Measurements from ENCODE around the gene ATP5PO.
"Not testable (repeated sequence)": the region's sequence is repeated elsewhere in the genome, so short reads cannot be mapped to it uniquely, and the experiment has no call there.

The ATP5PO gene

GRCh38 chr21:33872881-33873515, 42.6 kb downstream of the ATP5PO start:
- DNase-seq (ENCODE audit: low read depth in 4 of 4, low spot score in 1 of 4), result no peak

DNA sequence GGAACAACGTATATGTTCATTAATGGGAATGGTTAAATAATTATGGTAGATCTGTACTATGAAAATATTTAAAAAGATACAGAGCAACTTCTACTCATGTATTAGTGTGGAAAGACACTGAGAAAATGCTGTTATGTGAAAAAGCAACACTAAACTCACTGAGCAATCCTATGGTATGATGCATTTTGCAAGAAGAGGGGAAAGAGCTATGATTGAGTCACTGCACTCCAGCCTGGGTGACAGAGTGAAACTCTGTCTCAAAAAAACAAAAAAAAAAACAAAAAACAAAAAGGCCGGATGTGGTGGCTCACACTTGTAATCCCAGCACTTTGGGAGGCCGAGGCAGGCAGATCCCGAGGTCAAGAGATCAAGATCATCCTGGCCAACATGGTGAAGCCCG, 44.4 kb downstream of the ATP5PO start:
- no peak for DNase-seq (ENCODE audit: low read depth in 4 of 4, low spot score in 1 of 4)

GRCh38 chr21:33870768-33871167, 44.8 kb downstream of the ATP5PO start:
- no peak for DNase-seq (ENCODE audit: low read depth in 4 of 4, low spot score in 1 of 4)

DNA sequence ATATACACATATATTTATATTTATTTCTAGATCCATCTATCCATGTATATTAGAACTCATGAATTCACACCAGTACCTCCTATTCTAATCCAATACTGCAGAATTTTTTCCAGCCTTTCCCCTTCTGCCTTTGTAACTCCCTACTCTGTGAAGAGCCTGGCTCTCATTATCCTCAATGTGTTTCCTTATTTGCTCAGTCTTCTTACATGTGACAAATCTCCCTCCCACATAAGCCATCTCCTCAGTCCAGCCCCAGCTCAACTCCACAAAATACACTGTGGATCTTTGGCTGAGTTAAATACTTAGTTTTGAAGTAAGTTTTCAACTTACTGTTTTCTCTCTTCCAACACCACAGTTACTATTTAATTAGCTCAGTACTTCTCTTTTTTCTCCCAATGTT, 45.7 kb downstream of the ATP5PO start:
- DNase-seq (ENCODE audit: low read depth in 4 of 4, low spot score in 1 of 4), result no peak

DNA sequence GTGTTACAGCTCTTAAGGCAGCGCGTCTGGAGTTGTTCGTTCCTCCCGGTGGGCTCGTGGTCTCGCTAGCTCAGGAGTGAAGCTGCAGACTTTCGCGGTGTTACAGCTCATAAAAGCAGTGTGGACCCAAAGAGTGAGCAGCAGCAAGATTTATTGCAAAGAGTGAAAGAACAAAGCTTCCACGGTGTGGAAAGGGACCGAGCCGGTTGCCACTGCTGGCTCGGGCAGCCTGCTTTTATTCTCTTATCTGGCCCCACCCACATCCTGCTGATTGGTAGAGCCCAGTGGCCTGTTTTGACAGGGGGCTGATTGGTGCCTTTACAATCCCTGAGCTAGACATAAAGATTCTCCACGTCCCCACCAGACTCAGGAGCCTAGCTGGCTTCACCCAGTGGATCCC, 47.7 kb downstream of the ATP5PO start:
- not testable (repeated sequence) for DNase-seq (ENCODE audit: low read depth in 4 of 4, low spot score in 1 of 4)

DNA sequence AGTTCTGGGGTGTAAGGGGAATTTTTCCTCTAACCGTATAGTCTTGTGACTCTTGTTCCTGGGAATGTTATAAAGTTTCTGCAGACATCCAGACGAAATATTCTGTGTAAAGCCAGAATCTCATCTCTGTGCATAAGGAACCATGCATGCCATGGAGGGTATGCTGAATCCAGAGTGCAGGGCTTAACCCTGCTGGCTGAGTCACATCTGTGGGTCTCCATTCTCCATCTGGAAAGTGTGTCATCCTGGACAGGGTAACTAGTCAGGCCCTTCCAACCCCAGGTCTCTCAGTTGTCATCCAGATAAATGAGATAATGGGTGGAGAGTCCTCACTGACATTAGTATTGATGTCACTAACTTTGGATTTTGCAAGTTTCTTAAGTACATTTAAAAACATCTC, 48.8 kb downstream of the ATP5PO start:
- DNase-seq (ENCODE audit: low read depth in 4 of 4, low spot score in 1 of 4), result no peak

- no peak for DNase-seq (ENCODE audit: low read depth in 4 of 4, low spot score in 1 of 4)
Measured at GRCh38 chr21:33865996-33866575, 49.5 kb downstream of the ATP5PO start.

DNA sequence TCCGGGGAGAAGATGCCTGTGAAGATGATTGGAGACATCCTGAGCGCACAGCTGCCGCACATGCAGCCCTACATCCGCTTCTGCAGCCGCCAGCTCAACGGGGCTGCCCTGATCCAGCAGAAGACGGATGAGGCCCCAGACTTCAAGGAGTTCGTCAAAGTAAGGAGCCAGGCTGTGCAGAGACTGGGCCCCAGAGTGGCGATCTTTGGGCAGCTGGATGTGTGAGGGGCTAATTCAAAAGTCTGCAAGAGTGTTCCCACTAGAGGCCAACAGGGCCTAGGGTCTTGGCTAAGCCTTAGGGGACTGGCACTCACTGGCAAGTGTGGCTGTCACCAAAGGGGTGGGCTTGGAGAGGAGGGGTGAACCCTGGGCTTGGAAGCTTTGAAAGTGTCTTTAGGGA, 50.4 kb downstream of the ATP5PO start:
- DNase-seq (ENCODE audit: low read depth in 4 of 4, low spot score in 1 of 4), result no peak

DNA sequence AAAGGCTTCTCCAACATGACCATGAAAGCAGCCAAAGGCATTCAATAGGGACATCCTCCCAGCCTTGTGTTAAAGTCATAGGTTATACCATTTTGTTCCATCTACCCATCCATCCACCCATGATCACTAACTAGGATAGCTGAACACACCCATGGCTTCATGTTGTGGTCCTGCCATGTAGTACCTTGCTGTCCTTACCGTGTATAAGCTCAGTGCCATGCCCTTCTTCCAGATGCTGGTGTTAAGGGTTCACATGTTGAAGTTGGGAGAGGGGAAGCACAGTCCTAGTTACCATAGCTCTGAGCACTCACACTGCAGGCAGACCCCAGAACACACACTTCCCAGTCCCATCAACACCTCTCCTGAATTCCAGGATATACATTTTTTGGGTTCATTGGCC, 51.5 kb downstream of the ATP5PO start:
- no peak for DNase-seq (ENCODE audit: low read depth in 4 of 4, low spot score in 1 of 4)

GRCh38 chr21:33863191-33863590, 52.4 kb downstream of the ATP5PO start:
- not testable (repeated sequence) for DNase-seq (ENCODE audit: low read depth in 4 of 4, low spot score in 1 of 4)

- no peak for DNase-seq (ENCODE audit: low read depth in 4 of 4, low spot score in 1 of 4)
Measured at GRCh38 chr21:33861125-33861524, 54.5 kb downstream of the ATP5PO start.

GRCh38 chr21:33860332-33860879, 55.2 kb downstream of the ATP5PO start:
- DNase-seq (ENCODE audit: low read depth in 4 of 4, low spot score in 1 of 4), result no peak

- DNase-seq (ENCODE audit: low read depth in 4 of 4, low spot score in 1 of 4), result no peak
Measured at GRCh38 chr21:33859373-33860102, 56.1 kb downstream of the ATP5PO start.

GRCh38 chr21:33858667-33859372, 56.8 kb downstream of the ATP5PO start:
- DNase-seq (ENCODE audit: low read depth in 4 of 4, low spot score in 1 of 4), result no peak

- no peak for DNase-seq (ENCODE audit: low read depth in 4 of 4, low spot score in 1 of 4)
Measured at GRCh38 chr21:33857846-33858666, 57.5 kb downstream of the ATP5PO start.

GRCh38 chr21:33856893-33857527, 58.6 kb downstream of the ATP5PO start:
- no peak for DNase-seq (ENCODE audit: low read depth in 4 of 4, low spot score in 1 of 4)

DNA sequence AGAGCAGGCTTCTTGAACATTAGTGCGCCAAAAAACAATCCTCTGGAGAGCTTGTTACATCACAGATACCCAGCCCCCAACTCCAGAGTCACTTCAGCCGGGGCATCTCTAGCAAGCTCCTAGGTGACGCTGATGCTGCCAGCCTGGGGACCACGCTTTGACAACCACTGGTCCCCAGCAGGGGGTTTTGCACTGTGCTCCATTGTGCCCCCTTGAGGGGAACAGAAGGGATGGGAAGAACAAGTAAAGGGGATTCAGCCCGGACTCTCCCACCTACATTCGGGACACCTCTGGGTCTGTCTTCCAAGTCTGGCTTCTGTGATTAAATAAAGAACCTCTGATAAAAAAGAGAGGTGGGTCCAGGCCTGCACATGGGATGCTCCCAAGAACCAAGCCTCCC, 60.4 kb downstream of the ATP5PO start:
- no peak for DNase-seq (ENCODE audit: low read depth in 4 of 4, low spot score in 1 of 4)

DNA sequence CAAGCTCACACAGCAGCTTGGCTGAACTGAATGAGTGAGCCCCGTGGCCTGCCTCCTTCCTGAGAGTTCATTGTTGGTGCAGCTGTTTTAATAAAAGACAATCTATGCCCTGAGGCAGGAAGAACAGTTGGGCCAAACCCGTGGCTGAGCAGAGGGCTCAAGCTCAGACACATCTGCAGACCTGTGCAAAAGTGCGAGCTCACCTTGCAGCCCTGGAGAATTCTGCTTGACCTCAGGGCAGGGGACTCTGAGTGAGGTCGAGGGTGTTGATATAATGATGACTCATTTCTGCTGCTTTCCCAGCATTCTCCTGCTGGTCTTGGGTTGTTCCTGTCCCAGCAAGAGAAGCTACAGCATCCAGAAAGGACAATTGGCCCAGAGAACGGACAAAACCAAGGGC, 61.0 kb downstream of the ATP5PO start:
- no peak for DNase-seq (ENCODE audit: low read depth in 4 of 4, low spot score in 1 of 4)
